Activated T-helper 17 cell treated with anti-CD3 and anti-CD28 coated beads, Interleukin-2, amount 50 U/mL, for 72 hours (primary cell): ENCODE measurements around the gene ANKS1A. TPM values are rescaled to one million over a fixed set of nuclear protein-coding genes. Genes with fewer than 3 reads are reported as not detected.
"Not testable (repeated sequence)": the region's sequence is repeated elsewhere in the genome, so short reads cannot be mapped to it uniquely, and the experiment has no call there.

Source experiments
- ATAC-seq: fragments of 150-1000 bp; cut with Tn5 transposase; replicated peaks from 2 replicates; pipeline ENCODE4 v1.10.0; 2021; ENCODE audit warnings: mild to moderate bottlenecking, moderate library complexity
- H3K27ac Mint-ChIP-seq: one replicate; pipeline ENCODE4 v1.8.0; 2022; ENCODE audit warnings: mixed read lengths
- H3K27me3 Mint-ChIP-seq: one replicate; pipeline ENCODE4 v1.8.0; 2022; ENCODE audit warnings: mixed read lengths
- H3K36me3 Mint-ChIP-seq: one replicate; pipeline ENCODE4 v1.8.0; 2022; ENCODE audit warnings: low read depth, mild to moderate bottlenecking, mixed read lengths
- H3K4me1 Mint-ChIP-seq: one replicate; pipeline ENCODE4 v1.8.0; 2022; ENCODE audit warnings: mixed read lengths
- H3K4me3 Mint-ChIP-seq: one replicate; pipeline ENCODE4 v1.8.0; 2022; ENCODE audit warnings: mild to moderate bottlenecking, mixed read lengths
- H3K9me3 Mint-ChIP-seq: one replicate; pipeline ENCODE4 v1.8.0; 2022; ENCODE audit warnings: mixed read lengths
- total RNA-seq, 2 donors: library from RNA; stranded (reverse); gene quantifications; one replicate each; pipeline ENCODE4 v1.2.3, GENCODE V29; 2022

ANKS1A gene
- total RNA-seq, 2 donors from 2014 or later = 7.7 to 8.8 TPM

GRCh38 chr6:35092362-35093117, 203.5 kb downstream of the ANKS1A start:
- Mint-ChIP-seq H3K36me3 (peaks cover 9% of the 10 kb centered on the region), H3K27ac (no peak overlapping the region), H3K27me3 (no peaks in the 10 kb centered on the region), H3K4me3 (no peak overlapping the region), H3K4me1 (no peaks in the 10 kb centered on the region), H3K9me3 (no peaks in the 10 kb centered on the region)
- no peak for ATAC-seq

GRCh38 chr6:35093118-35093445, 204.0 kb downstream of the ANKS1A start:
- H3K4me3 Mint-ChIP-seq = no peak overlapping the region
- no peaks in the 10 kb centered on the region for H3K9me3 Mint-ChIP-seq
- no peak overlapping the region for H3K27ac Mint-ChIP-seq
- H3K27me3 Mint-ChIP-seq = no peaks in the 10 kb centered on the region
- no peak for ATAC-seq
- H3K4me1 Mint-ChIP-seq = no peaks in the 10 kb centered on the region
- H3K36me3 Mint-ChIP-seq = peaks cover 5% of the 10 kb centered on the region

DNA sequence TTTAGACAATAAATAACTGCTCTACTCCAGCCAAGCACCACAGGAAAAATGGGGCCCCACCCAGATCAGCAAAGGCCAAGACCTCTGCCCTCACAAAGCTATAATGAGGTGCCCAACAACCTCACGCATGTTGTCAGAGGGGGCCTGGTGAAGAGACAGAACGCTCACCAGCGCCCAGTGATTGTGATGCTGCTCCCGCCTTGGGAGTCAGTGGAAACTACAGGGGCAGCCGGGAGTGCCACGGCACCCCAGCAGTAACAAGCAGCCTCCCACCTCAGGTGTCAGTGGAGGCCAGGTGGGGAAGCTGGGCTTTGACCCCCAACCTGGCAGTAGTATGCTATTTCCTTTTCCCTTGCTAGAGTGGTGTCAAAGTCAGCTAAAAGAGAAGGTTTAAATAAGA, 204.7 kb downstream of the ANKS1A start:
- Mint-ChIP-seq H3K36me3 (peaks cover under 1% of the 10 kb centered on the region), H3K27me3 (no peaks in the 10 kb centered on the region), H3K4me1 (no peaks in the 10 kb centered on the region), H3K9me3 (no peaks in the 10 kb centered on the region), H3K4me3 (no peak overlapping the region), H3K27ac (no peak overlapping the region)
- no peak for ATAC-seq

GRCh38 chr6:35094183-35094582, 205.1 kb downstream of the ANKS1A start:
- Mint-ChIP-seq H3K9me3 (no peaks in the 10 kb centered on the region), H3K27ac (no peak overlapping the region), H3K27me3 (no peaks in the 10 kb centered on the region), H3K36me3 (no peaks in the 10 kb centered on the region), H3K4me3 (no peak overlapping the region), H3K4me1 (no peaks in the 10 kb centered on the region)
- no peak for ATAC-seq

GRCh38 chr6:35096129-35096862, 207.2 kb downstream of the ANKS1A start:
- H3K27ac Mint-ChIP-seq = no peak overlapping the region
- no peak for ATAC-seq

GRCh38 chr6:35099116-35099515, 210.1 kb downstream of the ANKS1A start:
- no peak for ATAC-seq

More at GRCh38 chr6:35096129-35096862, 207.2 kb downstream of the ANKS1A start:
- Mint-ChIP-seq H3K4me3 (no peak overlapping the region), H3K4me1 (no peaks in the 10 kb centered on the region), H3K36me3 (no peaks in the 10 kb centered on the region), H3K9me3 (no peaks in the 10 kb centered on the region), H3K27me3 (no peaks in the 10 kb centered on the region)

GRCh38 chr6:35105078-35105477, 216.0 kb downstream of the ANKS1A start:
- no peak overlapping the region for H3K27ac Mint-ChIP-seq
- ATAC-seq = no peak
- H3K4me1 Mint-ChIP-seq = no peaks in the 10 kb centered on the region
- H3K9me3 Mint-ChIP-seq = no peaks in the 10 kb centered on the region
- H3K4me3 Mint-ChIP-seq = no peak overlapping the region
- no peaks in the 10 kb centered on the region for H3K36me3 Mint-ChIP-seq
- peaks cover 15% of the 10 kb centered on the region for H3K27me3 Mint-ChIP-seq

More at GRCh38 chr6:35099116-35099515, 210.1 kb downstream of the ANKS1A start:
- Mint-ChIP-seq H3K4me1 (no peaks in the 10 kb centered on the region), H3K27ac (no peak overlapping the region), H3K4me3 (no peak overlapping the region), H3K9me3 (no peaks in the 10 kb centered on the region), H3K36me3 (no peaks in the 10 kb centered on the region), H3K27me3 (no peaks in the 10 kb centered on the region)

GRCh38 chr6:35106061-35106460, 217.0 kb downstream of the ANKS1A start:
- H3K9me3 Mint-ChIP-seq, ATAC-seq, H3K36me3 Mint-ChIP-seq, H3K4me3 Mint-ChIP-seq, H3K27ac Mint-ChIP-seq, H3K4me1 Mint-ChIP-seq: not testable (repeated sequence)
- peaks cover 15% of the 10 kb centered on the region for H3K27me3 Mint-ChIP-seq

DNA sequence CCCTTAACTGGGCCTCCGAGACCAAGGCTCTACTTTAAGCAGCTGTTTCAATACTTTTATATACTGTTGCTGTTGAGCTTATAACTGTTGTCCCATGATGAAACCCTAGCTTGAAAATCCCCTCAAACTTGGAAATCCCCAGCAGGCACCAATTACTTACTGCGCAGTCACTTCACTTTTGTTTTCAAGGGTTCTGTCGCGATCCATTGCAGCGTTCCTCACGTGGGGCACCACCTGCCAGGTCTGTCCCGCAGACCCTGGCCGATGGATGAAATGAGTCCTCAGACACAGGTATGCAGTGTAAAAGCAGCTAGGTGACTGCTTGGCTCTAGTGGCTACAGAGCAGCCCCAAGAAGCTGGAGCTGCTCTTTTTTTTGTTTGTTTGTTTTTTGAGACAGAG, 218.2 kb downstream of the ANKS1A start:
- not testable (repeated sequence) for H3K9me3 Mint-ChIP-seq, H3K4me1 Mint-ChIP-seq, H3K36me3 Mint-ChIP-seq
- peaks cover 15% of the 10 kb centered on the region for H3K27me3 Mint-ChIP-seq
- ATAC-seq = peak; percentile 65
- H3K27ac Mint-ChIP-seq = peak overlapping the region; percentile 58
- H3K4me3 Mint-ChIP-seq = peak overlapping the region; percentile 23

DNA sequence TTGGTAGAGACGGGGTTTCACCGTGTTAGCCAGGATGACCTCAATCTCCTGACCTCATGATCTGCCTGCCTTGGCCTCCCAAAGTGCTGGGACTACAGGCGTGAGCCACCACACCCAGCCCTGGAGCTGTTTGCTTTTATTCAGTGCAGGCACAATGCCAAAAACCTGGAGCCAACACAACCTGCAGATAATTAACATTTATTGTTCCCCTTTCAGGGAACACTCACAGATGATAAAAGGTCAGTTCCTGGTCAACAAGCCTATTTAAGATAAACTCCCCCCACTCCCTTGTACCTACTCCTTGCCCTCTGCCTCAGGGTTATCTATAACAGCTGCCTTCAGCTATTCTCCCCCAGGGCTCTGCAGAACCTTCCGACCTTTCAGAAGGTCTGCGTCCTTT, 218.7 kb downstream of the ANKS1A start:
- not testable (repeated sequence) for H3K36me3 Mint-ChIP-seq, H3K4me1 Mint-ChIP-seq, H3K9me3 Mint-ChIP-seq, ATAC-seq, H3K27ac Mint-ChIP-seq
- H3K27me3 Mint-ChIP-seq = peaks cover 15% of the 10 kb centered on the region
- H3K4me3 Mint-ChIP-seq = peak overlapping the region; percentile 23

DNA sequence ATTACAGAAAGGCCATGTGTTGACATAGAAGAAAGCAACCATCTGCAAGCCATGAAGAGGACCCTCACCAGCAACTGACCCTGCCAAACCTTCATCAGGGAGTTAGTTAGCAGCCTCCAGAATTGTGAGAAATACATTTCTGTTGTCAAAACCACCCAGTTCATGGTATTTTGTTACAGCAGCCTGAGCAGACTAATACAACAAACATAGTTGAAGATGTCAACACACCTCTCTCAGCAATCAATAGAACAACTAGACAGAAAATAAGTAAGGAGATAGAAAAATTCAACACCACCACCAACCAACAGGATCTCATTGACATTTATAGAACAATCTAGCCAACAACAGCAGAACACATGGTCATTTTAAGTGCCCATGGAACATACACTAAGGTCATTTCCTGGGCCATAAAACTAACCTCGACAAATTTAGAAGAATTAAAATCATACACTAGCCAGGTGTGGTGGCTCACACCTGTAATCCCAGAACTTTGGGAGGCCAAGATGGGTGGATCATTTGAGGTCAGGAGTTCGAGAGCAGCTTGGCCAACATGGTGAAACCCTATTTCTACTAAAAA, 219.3 kb downstream of the ANKS1A start:
- Mint-ChIP-seq H3K27me3 (peaks cover 15% of the 10 kb centered on the region), H3K27ac (no peak overlapping the region), H3K4me1 (no peaks in the 10 kb centered on the region), H3K36me3 (no peaks in the 10 kb centered on the region), H3K9me3 (no peaks in the 10 kb centered on the region), H3K4me3 (no peak overlapping the region)
- no peak for ATAC-seq

- Mint-ChIP-seq H3K27ac (no peak overlapping the region), H3K4me1 (no peaks in the 10 kb centered on the region), H3K27me3 (peaks cover 5% of the 10 kb centered on the region), H3K9me3 (no peaks in the 10 kb centered on the region), H3K36me3 (no peaks in the 10 kb centered on the region), H3K4me3 (no peak overlapping the region)
- ATAC-seq = no peak
These were observed 231.7 kb downstream of the ANKS1A start for GRCh38 chr6:35120746-35121145.

DNA sequence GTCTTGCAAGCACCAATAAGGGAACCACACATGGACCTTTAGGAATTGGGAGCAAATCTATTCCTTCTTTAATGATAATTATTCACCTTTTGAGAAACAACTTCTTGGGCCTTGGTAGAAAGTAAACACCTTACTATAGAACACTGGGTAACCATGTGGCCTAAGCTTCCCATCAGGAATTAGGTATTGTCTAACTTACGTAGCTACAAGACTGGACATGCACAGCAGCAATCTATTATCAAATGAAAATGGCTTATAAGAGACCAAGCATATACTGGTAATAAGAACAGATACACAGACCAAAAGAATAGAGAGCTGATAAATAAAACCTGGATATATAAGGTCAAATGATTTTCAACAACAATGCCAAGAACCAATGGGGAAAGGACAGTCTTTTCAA, 235.3 kb downstream of the ANKS1A start:
- peaks cover 6% of the 10 kb centered on the region for H3K27me3 Mint-ChIP-seq
- H3K4me1 Mint-ChIP-seq = no peaks in the 10 kb centered on the region
- no peaks in the 10 kb centered on the region for H3K36me3 Mint-ChIP-seq
- H3K4me3 Mint-ChIP-seq = no peak overlapping the region
- no peaks in the 10 kb centered on the region for H3K9me3 Mint-ChIP-seq
- H3K27ac Mint-ChIP-seq = no peak overlapping the region
- no peak for ATAC-seq

GRCh38 chr6:35128042-35128441, 239.0 kb downstream of the ANKS1A start:
- Mint-ChIP-seq H3K27me3 (peaks cover 6% of the 10 kb centered on the region), H3K4me3 (no peak overlapping the region), H3K27ac (no peak overlapping the region), H3K4me1 (no peaks in the 10 kb centered on the region), H3K36me3 (no peaks in the 10 kb centered on the region), H3K9me3 (no peaks in the 10 kb centered on the region)
- ATAC-seq = no peak

GRCh38 chr6:35128496-35128895, 239.4 kb downstream of the ANKS1A start:
- ATAC-seq = no peak
- Mint-ChIP-seq H3K4me3 (no peak overlapping the region), H3K27me3 (peaks cover 6% of the 10 kb centered on the region), H3K4me1 (no peaks in the 10 kb centered on the region), H3K27ac (no peak overlapping the region), H3K9me3 (no peaks in the 10 kb centered on the region), H3K36me3 (no peaks in the 10 kb centered on the region)
